Epidermal melanocyte (primary cell): Measurements from ENCODE around the gene AKR1C3.
"Not testable (repeated sequence)": the region's sequence is repeated elsewhere in the genome, so short reads cannot be mapped to it uniquely, and the experiment has no call there.

Experiments used
- DNase-seq: peaks from one replicate; pipeline ENCODE4 v3.0.0; 2011; ENCODE audit warnings: low spot score; ENCODE audit not compliant: insufficient read length

AKR1C3 gene

DNA sequence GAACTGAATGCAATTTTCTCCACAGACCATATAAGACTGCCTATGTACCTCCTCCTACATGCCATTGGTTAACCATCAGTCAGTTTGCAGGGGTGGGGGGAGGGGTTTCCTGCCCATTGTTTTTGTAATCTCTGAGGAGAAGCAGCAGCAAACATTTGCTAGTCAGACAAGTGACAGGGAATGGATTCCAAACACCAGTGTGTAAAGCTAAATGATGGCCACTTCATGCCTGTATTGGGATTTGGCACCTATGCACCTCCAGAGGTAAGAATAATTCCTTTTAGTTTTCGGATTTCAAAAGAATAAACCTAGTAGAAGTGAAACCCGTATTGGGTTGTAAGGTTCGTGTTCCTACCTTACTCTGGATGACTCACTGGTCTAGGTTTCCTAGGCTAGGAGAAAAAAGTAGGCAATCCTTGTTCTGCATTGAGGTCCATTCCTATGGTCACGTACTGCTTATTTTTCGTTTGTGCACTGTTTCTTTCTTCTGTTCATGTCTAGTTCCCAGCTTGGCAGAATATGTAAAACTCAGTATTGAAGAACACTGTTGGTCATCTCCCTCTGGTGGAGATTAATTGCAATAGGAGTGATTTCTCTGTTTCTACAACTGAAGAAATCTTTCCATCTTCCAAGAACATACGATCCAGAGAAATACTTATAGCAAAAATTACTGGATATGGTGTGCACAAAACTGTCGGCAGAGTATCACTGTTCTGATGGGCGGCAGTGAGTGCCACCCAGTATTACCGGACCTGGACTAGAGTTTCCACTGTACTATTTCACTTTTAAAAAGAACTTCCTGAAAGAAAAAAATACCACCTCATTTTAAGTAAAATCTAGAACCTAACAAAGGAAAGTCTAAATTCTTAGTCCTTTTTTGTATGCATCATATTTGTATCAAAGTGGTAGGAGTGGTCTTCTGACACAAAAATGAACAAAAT lies at the start of gene AKR1C3:
Gene AKR1C3, plus strand, starts transcription at position 150 of the 941 bp plus-strand sequence. Its CDS starts 31 bp downstream, at position 181.
- DNase-seq: peak; percentile 35

DNA sequence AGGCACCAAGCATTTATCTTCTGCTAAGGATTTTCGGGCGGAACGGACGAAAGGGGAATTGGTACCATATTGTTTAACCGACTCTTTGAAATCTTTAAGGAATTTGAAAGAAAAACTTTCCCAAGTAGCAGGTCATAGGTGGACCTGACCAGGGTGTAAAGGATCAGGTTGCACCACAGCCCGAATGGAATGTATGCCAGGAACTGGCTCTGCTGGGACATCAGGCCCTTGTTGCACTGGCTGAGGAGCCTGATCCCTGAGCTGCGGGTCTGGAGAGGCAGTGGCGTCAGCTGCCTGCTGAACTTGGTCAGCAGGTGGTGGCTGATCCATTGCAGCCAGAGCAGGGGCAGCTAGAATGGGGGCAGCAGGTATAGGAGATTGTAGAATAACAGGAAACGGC lies 49.1 kb upstream of the AKR1C3 start:
- DNase-seq: no peak

GRCh38 chr10:5046410-5046809 lies 47.8 kb upstream of the AKR1C3 start:
- no peak for DNase-seq

DNA sequence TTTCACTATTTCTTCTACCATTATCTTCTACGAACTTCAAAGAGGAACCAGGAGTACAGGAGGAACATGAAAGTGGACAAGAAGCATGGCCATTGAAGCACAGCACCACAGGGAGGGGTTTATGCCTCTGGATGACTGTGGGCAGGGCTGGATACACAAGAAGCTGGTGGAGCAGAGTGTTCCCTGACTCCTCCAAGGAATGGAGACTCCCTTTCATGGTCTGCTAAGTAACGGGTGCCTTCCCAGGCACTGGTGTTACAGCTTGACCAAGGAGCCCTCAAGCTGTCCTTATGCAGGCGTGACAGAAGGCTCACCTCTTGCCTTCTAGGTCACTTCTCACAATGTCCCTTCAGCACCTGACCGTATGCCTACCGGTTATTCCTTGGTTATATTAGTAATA lies 47.2 kb upstream of the AKR1C3 start:
- DNase-seq: not testable (repeated sequence)

DNA sequence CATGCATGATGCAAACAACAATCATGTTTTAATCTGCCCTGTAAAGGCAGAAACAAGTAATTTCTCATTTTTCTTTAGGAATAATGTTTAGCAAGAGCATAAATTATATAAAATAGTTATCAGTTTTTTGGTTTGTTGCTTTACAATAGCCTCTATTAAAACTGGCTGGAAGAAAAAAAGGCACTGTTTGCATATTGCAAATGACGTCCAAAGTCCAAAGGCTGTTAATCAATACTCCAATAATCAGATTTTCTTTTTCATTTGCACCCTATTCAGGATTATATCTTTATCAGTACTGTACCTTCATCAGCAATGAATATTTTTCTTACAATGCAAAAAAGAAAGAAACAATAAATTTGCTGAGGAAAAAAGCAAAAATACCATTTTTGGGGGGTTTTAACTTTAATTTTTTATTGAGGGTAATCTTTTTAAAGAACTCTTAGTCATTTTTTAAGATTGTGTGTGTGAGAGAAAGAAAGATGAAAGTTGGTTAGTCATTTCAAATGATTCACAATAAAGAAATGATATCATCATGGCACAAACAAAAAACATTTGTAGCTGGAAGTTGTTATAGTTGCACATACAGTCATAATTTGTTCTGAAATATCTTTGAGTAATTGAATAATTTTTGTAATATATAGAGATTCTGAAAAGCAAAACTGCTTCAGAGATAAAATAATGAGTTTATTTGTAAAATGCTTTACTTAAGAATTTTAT lies 46.1 kb upstream of the AKR1C3 start:
- DNase-seq: no peak

- not testable (repeated sequence) for DNase-seq
Measured at GRCh38 chr10:5052951-5053500, 41.2 kb upstream of the AKR1C3 start.

DNA sequence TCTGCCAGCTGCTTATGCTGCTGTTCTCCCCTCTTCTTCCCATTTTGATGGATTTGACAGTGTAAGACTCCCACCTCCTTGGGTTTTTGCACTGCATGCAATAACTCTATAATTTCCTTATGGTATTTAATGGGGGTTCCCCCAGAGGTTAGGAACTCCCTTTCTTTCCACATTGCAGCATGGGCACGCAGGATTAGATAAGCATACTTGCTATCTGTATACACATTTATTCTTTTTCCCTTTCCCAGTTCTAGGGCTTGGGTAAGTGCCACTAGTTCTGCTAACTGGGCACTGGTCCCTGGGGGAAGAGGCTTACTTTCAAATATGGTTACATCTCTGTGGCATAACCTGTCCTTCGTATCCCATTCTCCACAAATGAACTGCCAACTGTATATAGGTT lies 39.4 kb upstream of the AKR1C3 start:
- DNase-seq: not testable (repeated sequence)

DNA sequence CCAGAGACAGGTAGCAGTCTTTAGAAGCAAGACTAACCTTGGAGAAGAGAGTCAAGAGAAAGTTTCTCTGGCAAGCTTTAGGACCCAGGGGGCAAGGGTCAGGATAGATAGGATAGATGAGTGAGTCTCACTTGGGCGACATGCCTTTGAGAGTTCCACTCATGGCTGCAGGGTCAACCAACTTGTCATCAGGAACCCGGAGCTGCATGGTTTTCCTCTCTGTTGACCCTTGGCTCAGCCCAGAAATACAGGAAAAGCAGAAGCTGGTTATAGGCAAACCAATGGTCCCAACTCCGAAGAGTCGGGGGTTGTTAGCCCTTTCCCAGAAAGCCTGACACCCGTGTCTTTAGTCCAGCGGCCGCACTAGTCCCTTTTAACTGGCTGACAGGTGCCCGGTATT lies 34.9 kb upstream of the AKR1C3 start:
- DNase-seq: not testable (repeated sequence)

- not testable (repeated sequence) for DNase-seq
Measured at GRCh38 chr10:5060791-5061190, 33.4 kb upstream of the AKR1C3 start.

DNA sequence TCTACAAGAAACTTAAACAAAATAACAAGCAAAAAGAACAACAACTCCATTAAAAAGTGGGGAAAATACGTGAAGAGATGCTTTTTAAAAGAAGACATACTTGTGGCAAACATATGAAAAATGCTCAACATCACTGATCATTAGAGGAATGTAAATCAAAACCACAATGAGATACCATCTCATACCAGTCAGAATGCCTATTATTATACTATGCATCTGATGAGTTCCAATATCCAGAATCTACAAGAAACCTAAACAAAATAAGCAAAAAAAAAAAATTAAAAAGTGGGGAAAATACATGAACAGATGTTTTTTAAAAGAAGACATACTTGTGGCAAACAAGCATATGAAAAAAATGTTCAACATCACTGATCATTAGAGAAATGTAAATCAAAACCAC lies 29.6 kb upstream of the AKR1C3 start:
- no peak for DNase-seq

DNA sequence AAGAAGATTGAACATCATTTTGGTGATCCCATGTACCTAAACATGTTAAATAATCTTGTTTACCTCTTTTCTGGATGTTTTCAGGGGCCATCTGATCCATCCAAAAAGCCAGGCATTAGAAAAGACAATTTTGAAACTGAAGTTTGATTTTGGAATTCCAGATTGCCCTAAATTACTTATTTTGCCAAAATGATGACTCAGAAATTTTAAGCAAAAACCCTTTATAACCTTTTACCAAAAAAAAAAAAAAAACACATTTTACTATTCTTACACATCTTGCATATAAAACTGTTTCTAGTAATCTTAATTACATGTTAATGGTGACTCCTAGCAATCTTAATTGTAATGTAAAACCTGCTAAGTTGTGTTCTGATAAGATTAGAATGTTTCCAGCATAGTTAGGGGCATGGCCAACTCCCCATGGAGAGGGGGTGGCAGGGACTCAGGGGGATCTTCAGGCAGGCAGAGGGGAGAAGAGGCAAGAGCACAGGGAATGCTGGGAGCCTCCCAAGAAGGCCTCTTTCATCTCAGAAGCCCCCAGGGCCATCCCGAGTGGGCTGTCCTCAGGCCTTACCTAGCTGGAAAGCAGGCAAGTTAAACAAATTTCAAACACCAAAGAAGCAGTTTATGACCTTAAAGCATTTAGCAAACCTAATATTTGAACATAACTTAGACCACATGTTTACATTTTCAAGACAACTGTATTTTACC lies 25.8 kb upstream of the AKR1C3 start:
- DNase-seq: no peak

GRCh38 chr10:5070648-5071410 lies 23.4 kb upstream of the AKR1C3 start:
- DNase-seq: no peak

GRCh38 chr10:5071411-5072198 lies 22.6 kb upstream of the AKR1C3 start:
- DNase-seq: peak; percentile 32

DNA sequence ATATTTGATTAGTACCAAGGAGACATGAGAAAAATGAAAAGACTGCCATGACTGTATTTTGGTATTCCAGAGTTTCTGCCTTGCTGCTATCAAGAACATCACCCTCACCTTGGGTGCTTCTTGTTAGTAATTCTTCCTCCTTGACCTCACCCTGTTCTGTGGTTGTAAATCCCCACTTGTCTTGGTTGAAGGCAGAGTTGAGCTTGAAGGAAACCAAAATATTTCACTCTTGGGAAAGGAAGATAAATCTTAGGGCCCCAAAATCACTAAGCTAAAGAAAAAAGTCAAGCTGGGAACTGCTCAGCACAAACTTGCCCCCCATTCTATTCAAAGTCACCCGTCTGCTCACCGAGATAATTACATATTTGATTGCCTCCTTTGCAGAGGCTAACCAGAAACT lies 20.6 kb upstream of the AKR1C3 start:
- DNase-seq: no peak

DNA sequence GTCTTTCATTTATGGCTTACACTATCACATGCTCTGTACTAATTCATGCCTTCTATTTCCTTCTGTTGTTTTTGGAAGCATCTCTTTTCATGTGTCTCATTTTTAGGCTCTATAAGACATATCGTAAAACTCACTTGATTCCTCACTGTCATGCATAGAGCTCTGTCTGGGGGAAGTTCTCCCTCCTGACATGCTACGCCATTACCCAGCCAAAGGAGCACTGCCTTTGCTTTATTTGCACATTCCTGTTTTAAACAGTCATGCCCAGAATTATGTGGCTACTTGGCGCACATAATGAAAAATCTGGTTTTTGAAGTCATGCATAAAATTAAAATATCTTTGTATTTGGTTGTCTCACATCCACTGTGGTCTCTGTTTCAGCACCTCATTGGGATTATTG lies 17.6 kb upstream of the AKR1C3 start:
- DNase-seq: no peak

DNA sequence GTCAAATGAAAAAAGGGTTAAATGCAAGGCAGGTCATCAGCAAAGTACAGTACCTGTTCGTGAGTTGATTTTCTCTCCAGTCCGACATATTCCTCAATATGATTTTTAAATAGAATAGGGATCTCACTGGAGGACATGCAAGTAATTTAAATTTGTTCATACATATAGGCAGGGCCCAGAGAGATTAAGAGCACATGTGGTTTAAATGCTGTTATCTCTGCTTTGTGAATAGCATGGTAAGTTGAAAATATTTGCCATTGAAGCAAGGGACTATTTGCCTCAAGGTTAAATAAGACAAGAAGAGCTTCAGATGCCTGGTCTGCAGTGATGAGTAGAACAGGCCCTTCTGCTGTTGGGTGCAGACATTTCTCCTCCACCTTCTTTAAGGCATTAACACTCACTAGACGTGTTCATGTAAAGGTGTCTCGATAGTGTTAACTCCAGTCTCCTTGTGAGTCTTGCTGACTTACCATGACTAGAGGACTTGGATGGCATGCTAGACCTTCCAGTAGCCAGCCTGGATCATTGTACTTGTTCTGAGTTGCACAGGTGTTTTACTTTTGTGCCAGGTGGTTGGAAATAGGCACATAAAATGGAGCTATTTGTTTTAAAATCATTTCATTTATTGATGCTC lies 15.6 kb upstream of the AKR1C3 start:
- no peak for DNase-seq

- DNase-seq: no peak
Measured at GRCh38 chr10:5079306-5079830, 14.8 kb upstream of the AKR1C3 start.

DNA sequence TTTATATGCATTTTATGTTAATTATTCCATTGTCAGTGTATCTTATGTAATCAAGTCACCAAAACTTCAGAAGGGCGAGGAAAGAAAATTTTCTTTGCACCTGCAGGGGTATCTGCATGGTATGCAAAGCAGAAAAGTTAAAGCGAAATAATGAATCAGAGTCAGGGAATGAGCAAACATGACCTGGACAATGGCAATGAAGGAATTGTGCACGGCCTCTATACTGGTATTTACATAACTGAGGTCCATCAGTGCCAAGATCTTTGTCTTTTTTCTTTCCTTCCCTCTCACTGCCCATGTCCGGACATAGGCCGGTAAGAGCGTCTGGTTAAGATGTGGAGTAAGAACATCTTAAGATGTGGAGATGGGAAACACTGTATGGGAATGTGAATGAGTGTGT lies 14.4 kb upstream of the AKR1C3 start:
- no peak for DNase-seq

DNA sequence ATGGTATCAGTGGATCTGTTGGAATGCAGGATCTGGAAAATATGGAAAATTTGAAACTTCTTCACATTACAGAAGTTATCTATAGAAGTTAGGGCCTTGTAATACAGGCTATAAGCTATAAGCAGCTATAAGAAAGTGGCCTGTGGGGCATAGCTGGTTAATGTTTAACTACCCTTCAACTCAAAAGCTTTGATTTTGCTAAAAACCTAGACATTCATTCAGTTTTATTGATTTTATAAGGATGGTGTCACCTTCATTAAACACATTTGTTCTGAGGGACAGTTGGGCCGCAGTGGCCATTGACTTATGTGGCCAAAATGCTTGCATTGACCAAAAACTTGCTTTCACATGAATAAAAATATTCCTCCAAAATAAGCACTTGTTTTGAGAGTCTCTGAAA lies 13.1 kb upstream of the AKR1C3 start:
- DNase-seq: no peak
